H1 (cell line): ENCODE data around the gene SDF2L1. TPM values are rescaled to one million over a fixed set of nuclear protein-coding genes. Genes with fewer than 3 reads are reported as not detected.
"Not testable (repeated sequence)": the region's sequence is repeated elsewhere in the genome, so short reads cannot be mapped to it uniquely, and the experiment has no call there.

Experiments
- CTCF ChIA-PET: fragments of 300-600 bp; sonication (Branson Sonifier 250); formaldehyde crosslinking; loops from one replicate; lab custom pipeline; 2021; ENCODE audit not compliant: partially characterized antibody; lab: Charles Lee
- POLR2A ChIA-PET: fragments of 300-600 bp; sonication (Branson Sonifier 250); formaldehyde crosslinking; loops from one replicate; lab custom pipeline; 2021; ENCODE audit warnings: inconsistent platforms; ENCODE audit not compliant: partially characterized antibody; lab: Charles Lee
- DNase-seq, 2 experiments: peaks; one replicate each; pipeline versions ENCODE4 v3.0.0 to v3.0.0-alpha.2; 2010 to 2022; ENCODE audit warnings: low spot score in 2 of 2, low read depth in 1 of 2, mixed read lengths in 1 of 2
- FAIRE-seq: peaks from 2 replicates; lab custom pipeline; 2011; peaks lifted over from hg19 to GRCh38; lab: Jason Lieb, UNC
- H2AFZ ChIP-seq: 2 replicates; pipeline ENCODE4 v1.8.1; 2012; ENCODE audit warnings: low read length, inconsistent platforms
- H2AK5ac ChIP-seq: 2 replicates; pipeline ENCODE4 v1.6.1; 2013; ENCODE audit warnings: low read depth, low read length
- H2BK120ac ChIP-seq: replicated peaks from 2 replicates; pipeline ENCODE3; 2013; ENCODE audit warnings: low read depth, low read length, inconsistent platforms
- H2BK12ac ChIP-seq: 2 replicates; pipeline ENCODE4 v1.6.1; 2013; ENCODE audit warnings: low read depth, low read length
- H2BK15ac ChIP-seq: 2 replicates; pipeline ENCODE4 v1.6.1; 2013; ENCODE audit warnings: low read length
- H2BK20ac ChIP-seq: 2 replicates; pipeline ENCODE4 v1.6.1; 2013; ENCODE audit warnings: low read length
- H2BK5ac ChIP-seq: 2 replicates; pipeline ENCODE4 v1.6.1; 2013; ENCODE audit warnings: low read depth, low read length
- H3K14ac ChIP-seq: 2 replicates; pipeline ENCODE4 v1.6.1; 2013; ENCODE audit warnings: inconsistent platforms; ENCODE audit not compliant: insufficient read length
- H3K18ac ChIP-seq: 2 replicates; pipeline ENCODE4 v1.6.1; 2013; ENCODE audit warnings: low read length; ENCODE audit errors: extremely low read depth
- H3K23ac ChIP-seq: 2 replicates; pipeline ENCODE4 v1.6.1; 2013; ENCODE audit warnings: inconsistent platforms; ENCODE audit not compliant: insufficient read length
- H3K23me2 ChIP-seq: 2 replicates; pipeline ENCODE4 v1.6.1; 2013; ENCODE audit warnings: low read depth, low read length
- H3K27ac ChIP-seq: 2 replicates; pipeline ENCODE4 v1.6.1; 2011; ENCODE audit warnings: low read depth, low read length, inconsistent platforms
- H3K27me3 ChIP-seq, 4 experiments: replicated peaks in 1 of 4; 1 replicate in 1 of 4; 2 replicates in 3 of 4; pipeline versions ENCODE4 v1.6.1 to v1.8.1; 2011 to 2013; ENCODE audit warnings: low read length in 3 of 4, mild to moderate bottlenecking in 3 of 4, inconsistent platforms in 2 of 4, mixed read lengths in 2 of 4, moderate library complexity in 1 of 4; ENCODE audit not compliant: control insufficient read depth in 3 of 4, insufficient read depth in 3 of 4; ENCODE audit errors: extremely low read depth in 1 of 4
- H3K36me3 ChIP-seq, 4 experiments: 2 replicates each; pipeline versions ENCODE4 v1.6.1 to v1.8.1; 2011 to 2013; ENCODE audit warnings: mild to moderate bottlenecking in 4 of 4, low read length in 3 of 4, moderate library complexity in 2 of 4, control low read depth in 1 of 4, inconsistent platforms in 1 of 4; ENCODE audit not compliant: insufficient read depth in 4 of 4, control insufficient read depth in 2 of 4
- H3K4ac ChIP-seq: replicated peaks from 2 replicates; pipeline ENCODE3; 2013; ENCODE audit warnings: low read length, low read depth, mixed read lengths, inconsistent platforms; ENCODE audit not compliant: insufficient read length
- H3K4me1 ChIP-seq, 4 experiments: replicated peaks in 1 of 4; 1 replicate in 1 of 4; 2 replicates in 3 of 4; pipeline versions ENCODE4 v1.6.1 to v1.8.1; 2011 to 2013; ENCODE audit warnings: low read length in 3 of 4, inconsistent platforms in 2 of 4, mixed read lengths in 1 of 4; ENCODE audit not compliant: insufficient read depth in 4 of 4, control insufficient read depth in 3 of 4
- H3K4me2 ChIP-seq, 2 experiments: 2 replicates each; pipeline versions ENCODE4 v1.6.1 to v1.8.1; 2011 to 2013; ENCODE audit warnings: low read depth in 2 of 2, low read length in 2 of 2, control low read depth in 1 of 2, inconsistent platforms in 1 of 2, mild to moderate bottlenecking in 1 of 2; ENCODE audit not compliant: insufficient read depth in 1 of 2
- H3K4me3 ChIP-seq, 4 experiments: fragments of 200-600, 300-600 bp in 1 of 4; sonication (generic), shearing (Covaris generic), sonication (Bioruptor Twin) in 1 of 4; 2 replicates each; pipeline versions ENCODE4 v1.5.1 to v1.8.1; 2011 to 2016; ENCODE audit warnings: low read length in 4 of 4, low read depth in 3 of 4, control low read depth in 2 of 4, inconsistent platforms in 2 of 4, mild to moderate bottlenecking in 2 of 4, mixed read lengths in 1 of 4, moderate library complexity in 1 of 4; ENCODE audit not compliant: insufficient read depth in 2 of 4; ENCODE audit errors: extremely low read depth in 1 of 4
- H3K56ac ChIP-seq: replicated peaks from 2 replicates; pipeline ENCODE3; 2013; ENCODE audit warnings: low read depth, mild to moderate bottlenecking, mixed read lengths, low read length, inconsistent platforms; ENCODE audit not compliant: insufficient read length
- H3K79me1 ChIP-seq: 2 replicates; pipeline ENCODE4 v1.6.1; 2013; ENCODE audit warnings: low read depth, low read length, control low read depth
- H3K79me2 ChIP-seq, 2 experiments: 2 replicates each; pipeline versions ENCODE4 v1.6.1 to v1.8.1; 2012 to 2013; ENCODE audit warnings: low read length in 2 of 2, mild to moderate bottlenecking in 2 of 2, inconsistent platforms in 1 of 2; ENCODE audit not compliant: insufficient read depth in 2 of 2, control insufficient read depth in 1 of 2
- H3K9ac ChIP-seq, 4 experiments: replicated peaks in 1 of 4; 1 replicate in 1 of 4; 2 replicates in 3 of 4; pipeline versions ENCODE4 v1.6.1 to v1.8.1; 2011 to 2013; ENCODE audit warnings: low read depth in 3 of 4, low read length in 3 of 4, control low read depth in 2 of 4, mild to moderate bottlenecking in 2 of 4, moderate library complexity in 2 of 4, inconsistent platforms in 1 of 4; ENCODE audit errors: extremely low read depth in 1 of 4
- H3K9me3 ChIP-seq, 2 experiments: 2 replicates each; pipeline versions ENCODE4 v1.6.1 to v1.8.1; 2012 to 2013; ENCODE audit warnings: mild to moderate bottlenecking in 2 of 2, moderate library complexity in 2 of 2, control low read depth in 1 of 2, inconsistent platforms in 1 of 2, low read depth in 1 of 2, low read length in 1 of 2, mixed read lengths in 1 of 2; ENCODE audit not compliant: insufficient read depth in 2 of 2
- H4K20me1 ChIP-seq, 2 experiments: replicated peaks in 1 of 2; 2 replicates each; pipeline versions ENCODE3 to v1.8.1; 2011 to 2013; ENCODE audit warnings: inconsistent platforms in 2 of 2, low read length in 2 of 2, mild to moderate bottlenecking in 1 of 2; ENCODE audit not compliant: insufficient read depth in 2 of 2, control insufficient read depth in 1 of 2
- H4K5ac ChIP-seq: 2 replicates; pipeline ENCODE4 v1.6.1; 2013; ENCODE audit warnings: low read length, low read depth, mixed read lengths, inconsistent platforms; ENCODE audit not compliant: insufficient read length
- H4K8ac ChIP-seq: 2 replicates; pipeline ENCODE4 v1.8.0; 2013; ENCODE audit warnings: mild to moderate bottlenecking, moderate library complexity, low read length, inconsistent platforms; ENCODE audit not compliant: insufficient read depth; ENCODE audit errors: extremely low read depth
- H4K91ac ChIP-seq: replicated peaks from 2 replicates; pipeline ENCODE3; 2013; ENCODE audit warnings: low read length, mixed read lengths, inconsistent platforms; ENCODE audit not compliant: insufficient read length
- WGBS, 2 experiments: shearing (Covaris generic) in 1 of 2; methylation state at CpG; one replicate each; pipeline versions ENCODE4 v1.1.6 to v1.1.7; 2013 to 2015; ENCODE audit warnings: low lambda C conversion rate in 2 of 2, mixed read lengths in 2 of 2, inconsistent platforms in 1 of 2, low coverage in 1 of 2, missing lambda C conversion rate in 1 of 2; ENCODE audit not compliant: insufficient replicate concordance in 2 of 2, insufficient coverage in 1 of 2, insufficient read length in 1 of 2; ENCODE audit errors: extremely low coverage in 1 of 2, missing lambda C conversion rate in 1 of 2; 5-methylcytosine and 5-hydroxymethylcytosine counted together
- polyA plus RNA-seq, 7 experiments: library from polyadenylated mRNA; depleted of rRNA in 3 of 7; stranded (reverse) in 5 of 7; unstranded in 2 of 7; fragments of >200 nt in 5 of 7; fragments of 200-250 nt in 2 of 7; gene quantifications; 1 replicate in 5 of 7; 2 replicates in 1 of 7; 4 replicates in 1 of 7; pipeline versions ENCODE4 v1.2.1 to v1.2.3, GENCODE V29; 2011 to 2013; ENCODE audit warnings: missing spikeins in 2 of 7, mixed read lengths in 2 of 7
- total RNA-seq: library from RNA; stranded (reverse); fragmentation: NEBNext Ultra II Directional; extraction: Animal tissue kit (Norgen Biotek cat#: 25700); gene quantifications from 2 replicates; pipeline ENCODE4 v1.2.1, GENCODE V29; 2021

SDF2L1 gene
- total and polyA plus RNA-seq, 2 of the 8 experiments (the other 6 are each of a cell fraction or from before 2014, with no cell fraction given), result 51.1 to 59.6 TPM

- H2BK12ac ChIP-seq, H3K4me1 ChIP-seq, H2BK15ac ChIP-seq, H3K27ac ChIP-seq, H4K20me1 ChIP-seq, H3K18ac ChIP-seq, H2BK5ac ChIP-seq, H3K4me2 ChIP-seq, H3K27me3 ChIP-seq, H3K9ac ChIP-seq, H3K9me3 ChIP-seq, H3K4ac ChIP-seq, H2BK20ac ChIP-seq, H3K79me1 ChIP-seq, H2AFZ ChIP-seq, H4K5ac ChIP-seq, H2BK120ac ChIP-seq, H3K56ac ChIP-seq, H4K91ac ChIP-seq, H3K23ac ChIP-seq, DNase-seq, H3K14ac ChIP-seq, FAIRE-seq, H3K4me3 ChIP-seq, H2AK5ac ChIP-seq, H3K23me2 ChIP-seq, H3K79me2 ChIP-seq, H4K8ac ChIP-seq: not testable (repeated sequence)
- H3K36me3 ChIP-seq, result peaks cover 4 to 16% (median 7%) of the 10 kb centered on the region in 4 experiments; a peak in 5 of 8 replicates
- ChIA-PET POLR2A (interaction anchor here (1.9 to 2.1 kb wide), 2 partner anchors 13 to 43 kb away, joined by 4 read pairs; partner anchors contain the start of gene YPEL1), CTCF (interaction anchor here (0.9 to 1.1 kb wide), 3 partner anchors 20 to 245 kb away, joined by 3 to 5 read pairs (median 3); no protein-coding TSS in a partner anchor)
- WGBS, 2 experiments, result 96% methylated on average over 6 of the region's 9 CpGs; no CpG with 5 or more reads in 1 of the 2 experiments
Observed at GRCh38 chr22:21692856-21693255, 50.8 kb downstream of the SDF2L1 start.
